Esophagus squamous epithelium (tissue), 4 donors: ENCODE measurements around the gene TBL1X.

ENCODE experiments used
- CTCF ChIP-seq, 6 experiments: fragments of 450-650 bp in 4 of 6; fragments of 200-600 bp in 2 of 6; sonication (generic) in 2 of 6; IDR thresholded peaks; one replicate each; pipeline ENCODE4 v1.5.1; 2016 to 2019; ENCODE audit warnings: antibody characterized with exemption in 6 of 6, mild to moderate bottlenecking in 4 of 6, moderate library complexity in 4 of 6
- POLR2A ChIP-seq, 4 donors: fragments of 450-650 bp; IDR thresholded peaks; one replicate each; pipeline ENCODE4 v1.6.1; 2017; ENCODE audit warnings: antibody characterized with exemption in 4 of 4, mild to moderate bottlenecking in 4 of 4, moderate library complexity in 3 of 4

GRCh38 chrX:9698576-9698975 lies 233.7 kb downstream of the TBL1X start:
- TF ChIP-seq CTCF (IDR thresholded peaks at IDR 0.05), result no peak
- no peak for TF ChIP-seq POLR2A (IDR thresholded peaks at IDR 0.05)
